Measurements from ENCODE around the gene P2RX1.
"Not testable (repeated sequence)": the region's sequence is repeated elsewhere in the genome, so short reads cannot be mapped to it uniquely, and the experiment has no call there.

The P2RX1 gene

DNA sequence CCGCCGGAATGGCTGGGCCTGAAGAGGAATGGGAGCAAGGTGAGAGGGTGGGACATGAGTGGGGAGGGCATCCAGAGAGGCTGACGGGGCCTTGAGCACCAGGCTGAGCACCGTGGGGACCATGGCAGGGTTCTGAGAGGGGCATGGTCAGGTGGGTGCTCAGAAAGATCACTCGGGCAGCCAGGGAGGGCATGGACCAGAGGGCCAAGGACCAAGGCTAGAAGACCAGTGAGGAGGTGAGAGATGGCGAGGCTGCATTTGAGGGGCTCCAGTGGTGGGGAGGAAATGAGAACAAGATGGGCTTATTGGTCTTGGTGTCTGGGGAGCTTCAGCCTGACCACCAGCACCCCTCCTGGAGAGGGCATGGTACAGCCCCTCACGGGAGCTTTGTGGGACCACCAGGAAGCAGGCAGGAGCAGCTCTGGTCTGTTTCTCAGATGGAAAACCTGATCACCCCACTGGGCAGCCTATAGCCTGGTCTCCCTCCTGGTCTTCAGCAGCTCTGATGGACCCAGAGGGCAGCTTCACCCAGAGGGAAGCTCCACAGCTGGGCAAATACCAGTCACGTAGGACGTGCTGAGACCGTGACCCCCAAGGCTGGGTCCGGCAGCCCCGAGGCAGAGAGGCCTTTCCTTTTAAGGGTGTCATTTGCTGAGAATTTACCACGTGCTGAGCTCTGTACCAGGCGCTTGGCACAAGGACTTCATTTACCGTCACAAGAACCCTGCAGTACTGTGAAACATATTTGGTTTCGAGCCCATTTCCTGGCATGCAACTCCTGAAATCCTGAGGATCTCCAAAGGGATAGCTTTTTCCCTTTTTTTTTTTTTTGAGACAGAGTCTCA lies 58.8 kb downstream of the P2RX1 start:
- DNase-seq (ENCODE audit: low spot score): no peak

DNA sequence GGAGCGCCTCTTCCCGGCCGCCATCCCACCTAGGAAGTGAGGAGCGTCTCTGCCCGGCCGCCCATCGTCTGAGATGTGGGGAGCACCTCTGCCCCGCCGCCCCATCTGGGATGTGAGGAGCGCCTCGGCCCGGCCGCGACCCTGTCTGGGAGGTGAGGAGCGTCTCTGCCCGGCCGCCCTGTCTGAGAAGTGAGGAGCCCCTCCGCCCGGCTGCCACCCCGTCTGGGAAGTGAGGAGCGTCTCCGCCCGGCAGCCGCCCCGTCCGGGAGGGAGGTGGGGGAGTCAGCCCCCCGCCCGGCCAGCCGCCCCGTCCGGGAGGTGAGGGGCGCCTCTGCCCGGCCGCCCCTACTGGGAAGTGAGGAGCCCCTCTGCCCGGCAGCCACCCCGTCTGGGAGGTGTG lies 62.1 kb downstream of the P2RX1 start:
- not testable (repeated sequence) for DNase-seq (ENCODE audit: low spot score)

DNA sequence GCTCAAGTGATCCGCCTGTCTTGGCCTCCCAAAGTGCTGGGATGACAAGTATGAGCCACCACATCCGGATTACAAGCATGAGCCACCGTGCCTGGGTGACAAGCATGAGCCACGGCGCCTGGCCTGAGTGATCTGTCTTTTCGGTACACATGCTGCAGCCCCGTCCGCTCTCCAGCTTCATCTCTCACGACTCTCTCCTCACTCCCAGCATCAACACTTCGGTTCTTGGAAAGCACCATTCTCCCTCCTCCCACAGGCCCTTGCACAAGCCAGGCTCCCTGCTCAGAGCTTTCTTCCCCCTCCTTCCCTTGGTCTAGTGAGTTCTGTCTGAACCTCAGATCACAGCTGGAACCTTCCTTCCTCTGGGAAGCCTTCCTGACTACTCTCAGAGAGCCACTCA lies 63.7 kb downstream of the P2RX1 start:
- DNase-seq (ENCODE audit: low spot score): no peak

DNA sequence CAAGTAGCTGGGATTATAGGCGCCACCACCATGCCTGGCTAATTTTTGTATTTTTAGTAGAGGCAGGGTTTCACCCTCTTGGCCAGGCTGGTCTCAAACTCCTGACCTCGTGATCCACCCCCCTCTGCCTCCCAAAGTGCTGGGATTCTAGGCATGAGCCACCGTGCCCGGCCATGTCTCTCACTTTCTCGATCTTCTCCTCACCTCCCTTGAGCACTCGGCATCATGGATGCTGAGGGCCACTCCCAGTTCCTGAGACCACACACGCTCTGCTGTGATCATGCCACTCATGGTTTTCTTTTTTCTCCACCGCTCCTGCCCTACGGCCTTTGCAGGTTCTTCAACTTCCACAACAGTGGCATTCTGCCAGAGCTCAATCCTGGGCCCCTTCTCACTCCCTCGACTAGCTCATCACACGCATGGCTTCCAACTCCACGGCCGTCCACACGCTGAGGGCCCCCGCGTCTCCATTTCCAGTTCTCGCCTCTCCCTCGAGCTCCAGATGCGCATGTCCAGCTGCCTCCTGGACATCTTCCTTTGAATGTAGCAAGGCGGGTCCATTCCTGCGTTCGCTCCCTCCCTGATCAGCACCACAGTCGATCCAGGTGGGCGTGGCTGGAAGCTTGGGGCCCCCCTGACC lies 64.7 kb downstream of the P2RX1 start:
- DNase-seq (ENCODE audit: low spot score): no peak

DNA sequence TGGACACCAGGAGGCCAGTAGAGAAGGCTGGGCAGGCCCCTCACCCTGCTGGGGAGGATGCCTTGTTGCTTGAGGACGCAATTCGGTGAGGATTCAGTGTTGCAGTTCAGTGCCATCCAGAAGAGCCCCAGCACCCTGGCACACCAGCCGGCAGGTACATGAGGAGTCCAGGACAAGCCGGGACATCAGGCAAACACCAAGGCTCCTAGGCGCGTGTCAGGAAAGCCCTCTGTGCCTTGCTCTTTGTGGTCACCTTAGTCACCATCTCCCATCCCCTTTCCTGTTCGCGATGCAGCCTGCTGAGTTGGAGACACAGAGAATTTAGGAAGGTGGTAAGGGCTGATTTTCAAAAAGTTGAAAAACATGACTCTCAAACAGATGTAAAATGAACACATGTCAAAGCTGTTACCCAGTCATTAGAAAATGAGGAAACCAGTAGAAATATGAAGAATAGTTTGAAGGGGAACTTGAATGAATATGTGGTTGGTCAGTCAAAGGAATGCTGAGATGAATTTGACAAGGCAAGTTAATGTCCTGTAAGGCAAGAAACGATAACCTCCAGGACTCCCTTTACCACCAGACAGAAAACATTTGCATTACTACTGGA lies 67.9 kb downstream of the P2RX1 start:
- DNase-seq (ENCODE audit: low spot score): no peak

DNA sequence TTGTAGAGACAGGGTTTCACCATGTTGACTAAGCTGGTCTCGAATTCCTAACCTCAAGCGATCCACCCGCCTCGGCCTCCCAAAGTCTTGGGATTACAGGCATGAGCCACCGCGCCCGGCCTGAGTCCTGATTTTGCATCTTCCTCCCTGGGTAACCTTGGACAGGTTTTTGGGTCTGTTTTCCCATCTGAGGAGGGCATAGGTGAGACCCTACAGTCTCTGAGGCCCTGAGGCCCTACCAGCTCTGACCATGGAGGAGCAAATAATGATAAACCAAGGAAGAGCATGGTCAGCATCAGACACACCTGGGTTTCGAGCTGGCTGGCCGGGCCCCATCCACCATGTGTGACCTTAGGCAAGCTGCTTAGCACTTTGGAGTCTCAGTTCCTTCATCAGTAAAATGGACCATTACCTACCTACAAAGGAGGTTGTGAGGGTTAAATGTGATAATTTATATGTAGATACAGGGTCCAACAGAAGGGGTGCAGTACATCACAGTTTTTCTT lies 69.0 kb downstream of the P2RX1 start:
- DNase-seq (ENCODE audit: low spot score): no peak
